Measurements from ENCODE around the gene PHACTR3. TPM values are rescaled to one million over a fixed set of nuclear protein-coding genes. Genes with fewer than 3 reads are reported as not detected.

Gene PHACTR3
- total RNA-seq, 1 experiment from 2014 or later: not detected

DNA sequence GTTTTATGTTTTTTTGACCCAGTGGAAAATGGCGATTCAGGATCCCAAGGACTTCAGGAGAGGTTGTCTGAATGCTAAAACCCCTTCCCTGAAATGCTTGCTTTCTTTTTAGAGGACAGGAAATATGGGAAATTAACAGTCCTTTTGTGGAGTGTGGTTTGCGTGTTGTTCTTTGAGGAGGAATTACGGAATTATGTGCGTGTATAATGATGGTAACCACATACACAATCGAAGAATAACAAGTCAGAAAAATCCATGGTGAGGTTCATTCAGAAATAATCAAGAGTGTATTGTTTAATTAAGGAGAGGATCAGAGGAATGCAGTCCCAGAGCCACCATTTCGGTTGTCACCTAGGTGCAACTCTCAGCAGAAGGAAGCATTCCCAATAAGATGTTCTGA is 73.2 kb downstream of the PHACTR3 start:
- no peak overlapping the region for H2AK5ac ChIP-seq (ENCODE audit: insufficient read length, low read length)
- Mint-ChIP-seq H3K36me3 (ENCODE audit: insufficient read depth in 1 of 3, low read depth in 3 of 3) (peaks cover 0 to 4% (median 0%) of the 10 kb centered on the region in 3 experiments; a peak in 2 of 7 replicates), H3K27me3 (ENCODE audit: low read depth) (peaks cover 46% of the 10 kb centered on the region), H3K9me3 (peaks cover 0 to 92% of the 10 kb centered on the region in 2 experiments; a peak in 2 of 5 replicates), H3K4me1 (no peaks in the 10 kb centered on the region), H3K4me3 (no peak overlapping the region), H3K27ac (no peak overlapping the region)
- no peak overlapping the region for H3T11ph ChIP-seq (ENCODE audit: low read length)
- no peak overlapping the region for H3K14ac ChIP-seq (ENCODE audit: insufficient read depth, low read length)
- no peaks in the 10 kb centered on the region for H3K79me1 ChIP-seq (ENCODE audit: insufficient read depth, low read depth, low read length, poor library complexity, severe bottlenecking)
- H3K4ac ChIP-seq (ENCODE audit: low read depth, low read length): no peak overlapping the region
- H3K9me3 ChIP-seq (ENCODE audit: control insufficient read depth, low read depth, low read length): no peaks in the 10 kb centered on the region
- no peak overlapping the region for H4K8ac ChIP-seq (replicated peaks; ENCODE audit: insufficient read length, low read depth, low read length)
- no peaks in the 10 kb centered on the region for H3K27me3 ChIP-seq (ENCODE audit: insufficient read depth, low read length)
- no peak overlapping the region for H4K91ac ChIP-seq (ENCODE audit: insufficient read length, low read depth, low read length)
- WGBS (ENCODE audit: extremely low coverage, insufficient read length, low lambda C conversion rate): 100% methylated on average over 3 of the region's 6 CpGs
- H3K23ac ChIP-seq (ENCODE audit: insufficient read length, low read depth, low read length): no peak overlapping the region
- H3K9ac ChIP-seq (ENCODE audit: extremely low read depth, insufficient read length, low read length): no peak overlapping the region
- no peak overlapping the region for H2BK15ac ChIP-seq (ENCODE audit: low read depth, low read length)
- H2BK5ac ChIP-seq (ENCODE audit: insufficient read length, low read length): no peak overlapping the region
- no peaks in the 10 kb centered on the region for H3K79me2 ChIP-seq (ENCODE audit: insufficient read depth, low read length)
- H4K5ac ChIP-seq (ENCODE audit: insufficient read length, low read depth, low read length): no peak overlapping the region
- no peak overlapping the region for H2BK12ac ChIP-seq (ENCODE audit: insufficient read length, low read depth, low read length)
- H3K27ac ChIP-seq (ENCODE audit: insufficient read length, low read depth, low read length): no peak overlapping the region
- no peaks in the 10 kb centered on the region for H3K4me1 ChIP-seq (ENCODE audit: insufficient read depth, low read length)
- H3K23me2 ChIP-seq (ENCODE audit: insufficient read length, low read depth, low read length, poor library complexity, severe bottlenecking): no peaks in the 10 kb centered on the region
- TF ChIP-seq, protein P1, sequence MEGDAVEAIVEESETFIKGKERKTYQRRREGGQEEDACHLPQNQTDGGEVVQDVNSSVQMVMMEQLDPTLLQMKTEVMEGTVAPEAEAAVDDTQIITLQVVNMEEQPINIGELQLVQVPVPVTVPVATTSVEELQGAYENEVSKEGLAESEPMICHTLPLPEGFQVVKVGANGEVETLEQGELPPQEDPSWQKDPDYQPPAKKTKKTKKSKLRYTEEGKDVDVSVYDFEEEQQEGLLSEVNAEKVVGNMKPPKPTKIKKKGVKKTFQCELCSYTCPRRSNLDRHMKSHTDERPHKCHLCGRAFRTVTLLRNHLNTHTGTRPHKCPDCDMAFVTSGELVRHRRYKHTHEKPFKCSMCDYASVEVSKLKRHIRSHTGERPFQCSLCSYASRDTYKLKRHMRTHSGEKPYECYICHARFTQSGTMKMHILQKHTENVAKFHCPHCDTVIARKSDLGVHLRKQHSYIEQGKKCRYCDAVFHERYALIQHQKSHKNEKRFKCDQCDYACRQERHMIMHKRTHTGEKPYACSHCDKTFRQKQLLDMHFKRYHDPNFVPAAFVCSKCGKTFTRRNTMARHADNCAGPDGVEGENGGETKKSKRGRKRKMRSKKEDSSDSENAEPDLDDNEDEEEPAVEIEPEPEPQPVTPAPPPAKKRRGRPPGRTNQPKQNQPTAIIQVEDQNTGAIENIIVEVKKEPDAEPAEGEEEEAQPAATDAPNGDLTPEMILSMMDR (conservative IDR thresholded peaks at IDR 0.05): no peak
- DNase-seq: no peak
- H3K56ac ChIP-seq (ENCODE audit: insufficient read length, low read depth, low read length): no peak overlapping the region
- H2AFZ ChIP-seq (ENCODE audit: low read length): no peak overlapping the region
- H4K20me1 ChIP-seq (ENCODE audit: control insufficient read depth, insufficient read depth, insufficient read length): no peaks in the 10 kb centered on the region
- H2BK20ac ChIP-seq (ENCODE audit: low read depth, low read length, poor library complexity, severe bottlenecking): no peak overlapping the region
- H3K18ac ChIP-seq (ENCODE audit: insufficient read length, low read depth, low read length): no peak overlapping the region
- H3K4me2 ChIP-seq (ENCODE audit: insufficient read depth, insufficient read length, low read length): no peak overlapping the region
- no peak overlapping the region for H2BK120ac ChIP-seq (ENCODE audit: low read depth, low read length, poor library complexity, severe bottlenecking)

All from H9 (cell line).